HG03378 (cell line): ENCODE results near the gene APOBEC3A.
"Not testable (repeated sequence)": the region's sequence is repeated elsewhere in the genome, so short reads cannot be mapped to it uniquely, and the experiment has no call there.

Experiments used
- ATAC-seq: cut with Tn5 transposase; IDR thresholded peaks from one replicate; pipeline ENCODE4 v1.9.1; 2021; ENCODE audit warnings: mild to moderate bottlenecking, moderate library complexity; ENCODE audit not compliant: unreplicated experiment

Gene APOBEC3A

GRCh38 chr22:38942702-38943101 is 14.7 kb upstream of the APOBEC3A start:
- ATAC-seq = no peak

GRCh38 chr22:38943201-38943600 is 14.2 kb upstream of the APOBEC3A start:
- no peak for ATAC-seq

GRCh38 chr22:38943882-38944281 is 13.5 kb upstream of the APOBEC3A start:
- no peak for ATAC-seq

DNA sequence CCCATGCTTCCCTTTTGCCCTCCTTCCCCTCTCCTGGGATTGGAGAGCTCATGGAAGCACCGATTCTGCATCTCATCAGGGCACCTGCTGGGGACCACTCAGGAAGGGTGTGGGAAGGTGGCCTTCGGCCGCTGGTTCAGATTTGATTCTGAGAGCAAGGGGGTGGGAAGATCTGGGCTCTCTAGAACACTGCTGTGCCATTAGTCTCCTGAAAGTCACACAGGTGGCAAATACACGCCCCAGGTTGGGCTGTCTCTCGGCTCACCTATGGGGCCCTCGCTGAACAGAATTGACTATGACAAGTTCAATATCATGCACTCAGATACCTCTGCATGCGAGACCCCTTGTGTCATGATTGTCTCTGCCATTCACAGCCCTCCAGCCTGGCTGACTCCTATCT is 12.8 kb upstream of the APOBEC3A start:
- ATAC-seq = no peak

GRCh38 chr22:38945706-38946338 is 11.6 kb upstream of the APOBEC3A start:
- ATAC-seq = not testable (repeated sequence)

GRCh38 chr22:38946771-38947170 is 10.6 kb upstream of the APOBEC3A start:
- no peak for ATAC-seq

- ATAC-seq = no peak
Observed at GRCh38 chr22:38947321-38948140, 9.9 kb upstream of the APOBEC3A start.

DNA sequence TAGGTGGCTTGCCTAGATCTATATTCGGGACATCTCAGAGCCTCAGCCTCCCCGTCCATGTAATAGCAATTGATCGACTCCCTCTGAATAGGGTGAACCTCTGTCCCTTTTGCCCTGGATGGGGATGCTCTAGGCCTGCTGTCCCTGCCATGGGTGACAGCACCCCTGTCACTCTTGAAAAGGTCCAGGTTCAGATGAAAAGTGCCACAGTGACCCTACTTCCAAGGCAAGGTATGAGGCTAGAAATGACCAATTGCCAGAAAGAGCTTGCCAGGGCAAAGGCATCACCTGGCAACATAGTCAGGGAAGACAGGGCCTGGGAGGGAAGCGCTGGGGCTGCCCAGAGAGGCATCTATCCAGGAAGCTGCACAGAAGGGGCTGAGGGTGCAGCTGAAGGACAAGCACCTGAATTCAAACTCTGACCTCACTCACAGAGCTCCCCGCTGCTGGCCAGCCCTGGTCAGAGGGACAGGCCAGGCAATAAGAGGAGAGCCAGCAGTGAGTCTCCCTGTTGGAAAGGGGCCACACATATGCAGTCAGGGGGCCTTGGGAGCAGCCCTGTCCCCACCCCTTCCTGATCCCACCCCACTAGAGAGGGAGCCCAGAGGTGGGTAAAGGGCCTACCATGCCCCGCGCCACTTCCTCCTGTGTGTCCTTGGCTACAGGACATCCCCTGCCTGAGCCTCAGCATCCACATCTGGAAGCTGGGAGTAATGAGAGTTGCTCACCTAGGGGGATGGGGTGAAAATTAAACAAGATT is 9.0 kb upstream of the APOBEC3A start:
- no peak for ATAC-seq

DNA sequence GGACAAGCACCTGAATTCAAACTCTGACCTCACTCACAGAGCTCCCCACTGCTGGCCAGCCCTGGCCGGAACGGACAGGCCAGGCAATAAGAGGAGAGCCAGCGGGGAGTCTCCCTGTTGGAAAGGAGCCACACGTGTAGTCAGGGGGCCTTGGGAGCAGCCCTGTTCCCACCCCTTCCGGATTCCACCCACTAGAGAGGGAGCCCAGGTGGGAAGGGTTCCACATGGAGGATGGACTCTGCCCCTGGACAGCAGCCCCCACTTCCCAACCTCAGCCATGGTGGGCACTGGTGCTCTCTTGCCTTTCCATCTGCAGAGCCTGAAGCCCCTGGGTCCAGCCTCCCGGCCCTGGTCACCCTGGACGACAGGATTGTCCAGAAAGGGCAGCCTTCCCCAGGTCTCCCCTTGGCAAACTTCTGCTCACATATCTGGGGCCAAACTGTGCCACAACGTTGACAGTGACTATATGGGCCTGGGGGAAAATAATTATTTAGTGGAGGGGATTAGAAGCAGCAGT is 7.5 kb upstream of the APOBEC3A start:
- ATAC-seq = no peak

DNA sequence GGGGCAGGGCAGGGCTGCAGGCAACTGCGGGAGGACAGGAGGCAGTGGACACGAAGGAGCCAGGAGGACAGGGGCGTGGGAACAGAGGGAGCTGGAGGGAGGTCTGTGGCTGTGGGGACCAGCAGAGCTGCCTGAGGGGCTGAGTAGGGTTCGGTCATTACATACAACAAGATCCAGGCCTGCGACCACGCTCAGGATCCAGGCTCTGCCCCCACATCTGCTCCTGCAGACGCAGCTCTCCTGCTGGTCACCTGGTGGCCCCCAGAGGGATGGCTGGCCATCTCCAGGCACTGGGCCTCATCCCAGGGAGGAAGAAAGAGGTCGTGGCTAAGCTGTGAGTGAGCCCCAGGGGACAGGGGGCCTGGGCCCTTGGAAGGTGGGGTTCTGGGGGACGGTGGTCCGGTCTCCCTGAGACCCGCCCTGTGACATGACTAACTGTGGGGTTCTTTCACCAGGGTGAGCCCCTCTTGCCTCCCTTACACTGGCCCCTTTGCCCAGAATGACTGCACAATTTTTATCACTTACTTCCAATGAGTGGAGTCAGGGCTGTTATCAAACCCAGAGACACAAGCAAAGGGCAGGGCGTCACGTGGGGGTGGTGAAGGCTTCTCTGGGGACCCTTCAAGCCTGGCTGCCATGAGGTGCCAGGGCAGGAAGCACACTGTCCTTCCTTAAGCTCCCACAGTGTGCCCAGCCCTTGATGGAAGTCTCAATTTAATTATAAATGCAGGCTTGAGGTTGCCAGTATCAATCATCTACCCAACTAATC is 6.7 kb upstream of the APOBEC3A start:
- ATAC-seq = no peak

DNA sequence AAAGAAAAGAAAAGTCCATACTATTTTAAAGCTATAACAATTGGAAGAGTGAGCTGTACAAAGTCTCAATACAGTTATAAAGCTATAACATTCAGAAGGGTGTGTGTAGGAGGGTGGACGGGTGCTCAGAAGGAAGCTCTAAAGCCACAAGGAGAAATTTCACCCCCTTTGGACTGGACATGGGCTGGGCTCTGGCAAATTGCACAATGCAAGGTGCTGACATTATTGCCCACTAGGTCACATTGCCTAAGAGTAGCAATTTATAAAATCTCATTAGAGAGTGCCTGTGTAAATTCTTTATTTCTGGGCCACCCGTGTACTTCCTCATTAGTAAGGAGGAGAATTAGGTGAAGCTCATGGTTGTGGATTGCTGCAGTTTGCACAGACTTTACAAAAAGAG is 5.7 kb upstream of the APOBEC3A start:
- no peak for ATAC-seq

- ATAC-seq = no peak
Observed at GRCh38 chr22:38952281-38952993, 5.0 kb upstream of the APOBEC3A start.

GRCh38 chr22:38953091-38953490 is 4.3 kb upstream of the APOBEC3A start:
- no peak for ATAC-seq

DNA sequence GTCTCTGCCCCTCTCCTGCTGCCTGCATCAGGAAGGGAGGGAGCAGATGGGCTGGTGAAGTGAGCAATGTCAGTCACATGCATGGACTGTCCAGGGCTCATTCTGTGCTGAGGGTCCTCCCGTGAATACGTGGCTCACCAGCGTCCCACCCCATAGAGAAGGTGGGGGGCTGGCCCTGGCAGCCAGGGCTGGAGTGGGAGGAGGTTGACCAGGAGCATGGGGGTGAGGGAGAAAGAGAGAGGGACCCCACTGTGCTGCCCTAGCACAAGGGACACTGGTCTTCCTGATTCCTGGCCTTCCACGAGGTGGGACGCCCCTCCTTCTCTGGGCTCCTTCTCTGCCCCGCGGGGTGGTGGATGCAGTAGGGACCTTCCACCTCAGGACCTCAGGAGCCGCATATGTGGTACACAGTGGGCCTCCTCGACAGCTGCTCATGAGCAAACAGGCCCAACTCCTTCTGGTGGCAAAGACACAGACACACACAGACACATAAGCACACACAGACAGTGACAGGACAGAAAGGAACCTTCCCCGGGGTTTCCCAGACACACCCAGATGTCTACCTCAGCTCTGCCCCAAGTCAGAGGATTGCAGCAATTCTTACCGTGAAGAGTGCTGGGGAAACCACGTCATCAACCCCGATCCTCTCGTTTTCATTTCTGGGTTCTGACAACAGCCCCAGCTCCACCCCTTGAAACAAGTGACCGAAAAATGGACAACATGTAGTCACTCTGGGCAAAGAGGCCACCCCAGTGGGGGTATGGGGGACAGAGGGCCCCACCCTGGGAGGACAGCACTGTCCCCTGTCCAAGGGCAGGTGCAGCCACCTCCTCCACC is 3.6 kb upstream of the APOBEC3A start:
- peak; percentile 46 for ATAC-seq

DNA sequence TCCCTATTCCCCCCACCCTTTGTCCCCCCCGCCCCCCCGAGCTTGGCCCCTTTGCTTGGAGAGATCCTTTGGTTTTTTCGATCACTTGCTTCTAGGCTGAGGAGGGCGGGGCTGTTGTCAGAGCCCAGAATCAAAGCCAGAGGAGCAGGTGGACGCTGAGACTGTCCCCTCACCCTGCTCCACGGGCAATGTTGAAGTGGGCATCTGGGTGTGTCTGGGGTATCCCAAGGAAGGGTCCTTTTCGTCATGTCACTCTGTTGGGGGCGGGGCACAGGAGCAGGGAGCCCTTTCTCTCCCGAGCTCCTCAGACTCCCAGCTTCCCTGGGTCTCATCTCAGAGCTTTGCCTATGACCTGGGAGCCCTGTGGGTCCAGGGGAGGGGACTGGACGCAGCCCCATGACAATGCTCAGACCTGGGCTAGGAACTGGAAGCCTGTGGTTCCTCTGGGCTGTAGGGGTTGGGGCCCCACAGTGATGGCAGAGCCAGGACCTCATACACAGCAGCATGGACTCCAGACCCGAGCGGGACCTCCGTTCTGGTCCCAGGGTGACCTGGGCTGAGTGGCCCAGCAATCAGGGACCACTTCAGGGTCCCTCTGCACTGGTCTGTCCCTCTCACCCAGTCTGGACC is 2.9 kb upstream of the APOBEC3A start:
- no peak for ATAC-seq

GRCh38 chr22:38955250-38955905 is 2.0 kb upstream of the APOBEC3A start:
- ATAC-seq = no peak

GRCh38 chr22:38955926-38956325 is 1.5 kb upstream of the APOBEC3A start:
- no peak for ATAC-seq

DNA sequence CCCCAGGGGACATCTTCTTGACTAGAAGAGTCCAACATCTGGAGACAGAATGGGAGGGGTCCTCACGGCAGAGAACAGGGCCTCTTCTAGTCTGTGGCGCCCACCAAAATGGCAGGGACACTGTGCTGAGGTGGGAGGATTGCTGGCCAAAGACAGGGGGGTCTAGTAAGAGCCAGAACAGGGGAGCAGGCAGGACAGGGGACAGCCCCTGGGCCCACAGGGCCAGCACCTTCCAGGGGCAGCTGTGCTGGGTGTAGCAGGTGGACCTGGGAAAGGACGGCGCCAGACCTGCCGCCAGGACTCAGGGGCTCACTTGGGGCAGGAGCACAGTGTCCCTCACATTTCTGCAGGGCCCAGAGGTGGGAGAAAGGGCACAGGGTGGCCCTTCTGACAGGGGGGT is 858 bp upstream of the APOBEC3A start:
- no peak for ATAC-seq
